IPS-20b (cell line): ENCODE measurements around the gene SERINC5.
"Not testable (repeated sequence)": the region's sequence is repeated elsewhere in the genome, so short reads cannot be mapped to it uniquely, and the experiment has no call there.

Experiments used
- H3K27ac ChIP-seq: one replicate; pipeline ENCODE4 v1.5.1; 2013; ENCODE audit warnings: low read length
- H3K27me3 ChIP-seq: 2 replicates; pipeline ENCODE4 v1.6.1; 2013; ENCODE audit warnings: mild to moderate bottlenecking, low read length, inconsistent platforms; ENCODE audit not compliant: insufficient read depth
- H3K36me3 ChIP-seq: 2 replicates; pipeline ENCODE4 v1.6.1; 2013; ENCODE audit warnings: low read depth, mild to moderate bottlenecking, inconsistent platforms, low read length, moderate library complexity; ENCODE audit not compliant: insufficient read depth
- H3K4me1 ChIP-seq: 2 replicates; pipeline ENCODE4 v1.6.1; 2013; ENCODE audit warnings: mild to moderate bottlenecking, control low read depth, inconsistent platforms, low read length, moderate library complexity; ENCODE audit not compliant: insufficient read depth
- H3K4me3 ChIP-seq: 2 replicates; pipeline ENCODE4 v1.5.1; 2013; ENCODE audit warnings: mild to moderate bottlenecking, low read length, inconsistent platforms
- H3K9ac ChIP-seq: 2 replicates; pipeline ENCODE4 v1.6.1; 2013; ENCODE audit warnings: low read depth, mild to moderate bottlenecking, inconsistent platforms, low read length, moderate library complexity
- H3K9me3 ChIP-seq: 2 replicates; pipeline ENCODE4 v1.6.1; 2013; ENCODE audit warnings: mild to moderate bottlenecking, low read depth, low read length, inconsistent platforms; ENCODE audit not compliant: insufficient read depth

Gene SERINC5

GRCh38 chr5:80282054-80282453 lies 26.2 kb upstream of the SERINC5 start:
- Histone ChIP-seq H3K27ac (no peak overlapping the region), H3K4me3 (no peak overlapping the region), H3K27me3 (no peaks in the 10 kb centered on the region), H3K9me3 (no peaks in the 10 kb centered on the region), H3K4me1 (no peaks in the 10 kb centered on the region), H3K9ac (no peak overlapping the region), H3K36me3 (no peaks in the 10 kb centered on the region)

- H3K4me3 ChIP-seq: no peak overlapping the region
These were observed 21.3 kb upstream of the SERINC5 start for GRCh38 chr5:80277191-80277590.

DNA sequence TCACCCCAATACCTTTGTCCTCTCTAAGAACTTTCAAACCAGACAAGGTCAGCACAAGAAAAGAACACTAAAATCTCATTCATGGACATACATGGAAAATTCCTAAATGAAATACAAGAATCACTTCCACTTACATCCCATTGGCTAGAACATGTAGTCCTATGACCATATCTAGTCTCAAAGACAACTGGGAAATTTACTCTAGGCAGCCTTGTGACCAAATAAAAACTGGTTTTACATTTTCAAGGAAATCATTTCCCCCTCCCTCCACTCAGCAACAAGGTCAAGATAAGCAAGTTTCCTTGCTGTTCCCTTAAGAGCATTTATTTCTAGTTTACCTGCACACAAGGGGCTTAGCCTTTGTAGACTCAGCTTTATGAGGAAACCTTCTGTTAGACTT lies 20.3 kb upstream of the SERINC5 start:
- no peak overlapping the region for H3K9ac ChIP-seq
- H3K9me3 ChIP-seq: no peaks in the 10 kb centered on the region
- no peaks in the 10 kb centered on the region for H3K4me1 ChIP-seq
- H3K27ac ChIP-seq: no peak overlapping the region
- H3K27me3 ChIP-seq: no peaks in the 10 kb centered on the region
- no peaks in the 10 kb centered on the region for H3K36me3 ChIP-seq
- no peak overlapping the region for H3K4me3 ChIP-seq

More at GRCh38 chr5:80277191-80277590, 21.3 kb upstream of the SERINC5 start:
- no peaks in the 10 kb centered on the region for H3K9me3 ChIP-seq
- no peaks in the 10 kb centered on the region for H3K4me1 ChIP-seq
- H3K36me3 ChIP-seq: no peaks in the 10 kb centered on the region
- H3K9ac ChIP-seq: no peak overlapping the region
- H3K27me3 ChIP-seq: no peaks in the 10 kb centered on the region
- H3K27ac ChIP-seq: no peak overlapping the region

DNA sequence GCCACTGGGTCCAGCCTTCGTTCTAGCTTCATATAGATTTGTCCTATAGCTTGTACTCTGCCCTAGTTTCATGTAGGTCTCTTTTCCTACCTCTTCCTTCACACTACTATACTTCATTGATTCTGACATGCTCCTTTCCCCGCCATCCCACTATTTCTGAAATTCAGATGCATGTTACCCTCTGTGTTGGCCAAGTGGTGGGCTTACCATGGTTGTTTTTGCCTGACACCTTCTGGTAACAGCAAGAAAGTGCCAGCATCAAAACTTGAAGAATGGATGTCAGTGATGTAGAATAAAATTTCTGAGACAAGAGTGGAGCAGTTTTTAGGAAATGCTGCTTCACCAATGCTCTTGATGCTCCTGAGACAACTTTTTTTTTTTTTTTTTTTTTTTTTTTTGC lies 19.5 kb upstream of the SERINC5 start:
- Histone ChIP-seq H3K4me3 (no peak overlapping the region), H3K36me3 (no peaks in the 10 kb centered on the region), H3K9me3 (no peaks in the 10 kb centered on the region), H3K27ac (no peak overlapping the region), H3K27me3 (no peaks in the 10 kb centered on the region), H3K9ac (no peak overlapping the region), H3K4me1 (no peaks in the 10 kb centered on the region)

DNA sequence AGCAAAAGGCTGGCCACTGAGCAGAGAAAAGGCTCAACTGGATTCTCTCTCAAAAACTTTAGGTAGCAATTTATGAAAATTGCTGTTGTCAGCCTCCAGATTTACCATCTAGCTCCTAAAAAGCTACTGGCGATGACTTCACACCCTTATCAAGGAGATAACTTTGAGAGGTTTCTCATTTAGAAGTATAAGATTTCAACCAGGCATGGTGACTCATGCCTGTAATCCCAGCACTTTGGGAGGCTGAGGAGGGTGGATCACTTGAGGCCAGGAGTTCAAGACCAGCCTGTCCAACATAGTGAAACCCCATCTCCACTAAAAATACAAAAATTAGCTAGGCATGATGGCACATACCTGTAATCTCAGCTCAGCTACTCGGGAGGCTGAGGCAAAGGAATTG lies 14.7 kb upstream of the SERINC5 start:
- H3K9me3 ChIP-seq, H3K4me3 ChIP-seq, H3K4me1 ChIP-seq, H3K36me3 ChIP-seq, H3K27me3 ChIP-seq, H3K9ac ChIP-seq, H3K27ac ChIP-seq: not testable (repeated sequence)

GRCh38 chr5:80269991-80270438 lies 14.2 kb upstream of the SERINC5 start:
- Histone ChIP-seq H3K4me1 (peaks cover 3% of the 10 kb centered on the region; the same call in 1 of the 2 replicates), H3K9me3 (no peaks in the 10 kb centered on the region), H3K27ac (no peak overlapping the region), H3K27me3 (no peaks in the 10 kb centered on the region), H3K36me3 (no peaks in the 10 kb centered on the region), H3K9ac (no peak overlapping the region), H3K4me3 (no peak overlapping the region)

DNA sequence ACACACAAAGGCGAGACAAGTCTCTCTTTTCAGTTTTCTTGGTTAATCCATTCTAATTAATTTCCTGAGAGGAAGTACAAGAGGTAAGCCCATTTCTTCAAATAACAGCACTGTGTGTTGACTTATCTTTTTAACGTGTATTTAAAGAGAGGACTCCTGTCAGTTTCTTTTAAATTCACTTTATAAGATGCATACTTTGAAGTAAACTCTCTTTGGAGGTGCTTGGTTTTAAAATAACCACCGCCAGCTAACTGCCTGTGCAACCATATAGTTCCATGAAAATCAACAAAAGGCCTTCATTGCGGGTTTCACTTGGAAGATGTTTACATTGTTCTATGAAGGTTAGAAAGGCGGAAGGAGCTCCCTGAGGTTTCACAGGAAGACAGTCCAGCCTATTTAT lies 13.1 kb upstream of the SERINC5 start:
- no peak overlapping the region for H3K9ac ChIP-seq

GRCh38 chr5:80266566-80266965 lies 10.7 kb upstream of the SERINC5 start:
- Histone ChIP-seq H3K9me3 (no peaks in the 10 kb centered on the region), H3K9ac (no peak overlapping the region), H3K4me1 (peaks cover 3% of the 10 kb centered on the region; the same call in 1 of the 2 replicates), H3K27ac (no peak overlapping the region), H3K27me3 (no peaks in the 10 kb centered on the region), H3K36me3 (no peaks in the 10 kb centered on the region), H3K4me3 (no peak overlapping the region)

More for the DNA sequence above, 13.1 kb upstream of the SERINC5 start:
- no peak overlapping the region for H3K4me3 ChIP-seq
- no peaks in the 10 kb centered on the region for H3K36me3 ChIP-seq
- H3K27me3 ChIP-seq: no peaks in the 10 kb centered on the region
- H3K4me1 ChIP-seq: peaks cover 3% of the 10 kb centered on the region; the same call in 1 of the 2 replicates
- H3K9me3 ChIP-seq: no peaks in the 10 kb centered on the region
- no peak overlapping the region for H3K27ac ChIP-seq

- H3K9ac ChIP-seq: no peak overlapping the region
- no peaks in the 10 kb centered on the region for H3K27me3 ChIP-seq
- H3K4me3 ChIP-seq: no peak overlapping the region
- no peaks in the 10 kb centered on the region for H3K9me3 ChIP-seq
- H3K4me1 ChIP-seq: no peaks in the 10 kb centered on the region
- no peak overlapping the region for H3K27ac ChIP-seq
- H3K36me3 ChIP-seq: no peaks in the 10 kb centered on the region
These were observed 4.6 kb upstream of the SERINC5 start for GRCh38 chr5:80260461-80260860.

- Histone ChIP-seq H3K4me1 (peaks cover under 1% of the 10 kb centered on the region; the same call in 1 of the 2 replicates), H3K9ac (no peak overlapping the region), H3K27me3 (peaks cover 6% of the 10 kb centered on the region; the same call in 1 of the 2 replicates), H3K36me3 (no peaks in the 10 kb centered on the region), H3K9me3 (no peaks in the 10 kb centered on the region), H3K27ac (no peak overlapping the region), H3K4me3 (no peak overlapping the region)
These were observed 3.8 kb upstream of the SERINC5 start for GRCh38 chr5:80259511-80260203.

DNA sequence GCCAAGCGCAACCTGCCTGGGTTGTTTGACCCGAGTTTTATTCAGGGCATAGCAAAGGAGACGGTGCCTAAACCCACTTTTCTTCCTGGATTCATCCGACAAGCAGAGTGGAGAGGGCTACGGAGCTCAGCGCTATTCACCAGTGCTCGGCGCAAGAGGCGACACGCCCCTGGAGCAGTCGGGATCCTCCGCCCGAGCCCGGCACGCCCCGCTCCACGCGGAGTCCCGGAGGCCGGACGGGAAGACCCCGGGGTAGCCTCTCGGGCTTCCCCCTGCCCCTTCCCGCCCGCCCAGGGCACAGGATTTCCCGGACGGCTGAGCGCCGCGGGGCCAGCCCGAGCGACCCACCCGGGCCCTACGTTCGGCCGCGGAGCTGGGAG lies 427 bp downstream of the SERINC5 start:
- H3K27me3 ChIP-seq: peaks cover 10% of the 10 kb centered on the region; the same call in 1 of the 2 replicates
- H3K4me1 ChIP-seq: peaks cover 15% of the 10 kb centered on the region
- no peaks in the 10 kb centered on the region for H3K9me3 ChIP-seq
- no peak overlapping the region for H3K27ac ChIP-seq
- peak overlapping the region; percentile 87 for H3K4me3 ChIP-seq
- H3K9ac ChIP-seq: peak overlapping the region; percentile 81; the same call in 1 of the 2 replicates
- H3K36me3 ChIP-seq: no peaks in the 10 kb centered on the region

DNA sequence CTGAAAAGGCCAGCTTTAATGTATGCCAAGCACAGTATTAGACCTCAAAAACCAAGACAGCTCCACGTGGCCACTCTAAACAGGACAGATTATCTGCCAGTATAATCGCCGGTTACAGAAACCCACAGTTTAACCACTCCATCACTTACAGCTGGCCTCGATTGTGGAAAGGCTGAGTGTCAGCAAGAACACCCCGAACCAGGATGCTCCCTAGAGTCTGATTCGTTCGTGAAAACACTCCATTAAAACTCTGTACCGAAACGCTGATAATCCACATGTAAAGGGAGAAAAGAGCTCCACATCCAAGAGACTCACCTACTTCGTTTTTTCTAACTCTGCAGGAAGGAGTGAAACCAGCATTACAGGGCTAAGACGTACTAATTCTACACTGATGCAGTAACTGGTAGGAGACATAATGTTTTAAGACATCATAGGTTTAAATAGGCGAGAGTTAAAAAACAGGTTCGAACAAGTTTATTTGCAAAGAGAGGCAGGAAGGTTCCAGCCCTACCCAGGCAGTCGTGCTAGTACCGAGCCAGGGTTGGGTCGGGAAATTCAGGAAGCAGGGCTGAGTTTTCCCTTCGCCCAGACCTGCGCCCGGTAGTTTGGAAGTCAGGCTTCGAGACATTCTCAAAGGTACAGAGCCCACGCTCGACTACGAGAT lies 949 bp downstream of the SERINC5 start:
- H3K9ac ChIP-seq: peak overlapping the region; percentile 81
- no peaks in the 10 kb centered on the region for H3K36me3 ChIP-seq
- no peaks in the 10 kb centered on the region for H3K9me3 ChIP-seq
- H3K4me3 ChIP-seq: peak overlapping the region; percentile 87
- peaks cover 20% of the 10 kb centered on the region for H3K4me1 ChIP-seq
- peaks cover 10% of the 10 kb centered on the region; the same call in 1 of the 2 replicates for H3K27me3 ChIP-seq
- no peak overlapping the region for H3K27ac ChIP-seq
